GOT3 (cell line): Measurements from ENCODE around the gene ZNF778.
"Not testable (repeated sequence)": the region's sequence is repeated elsewhere in the genome, so short reads cannot be mapped to it uniquely, and the experiment has no call there.

Experiments used
- DNase-seq: peaks from one replicate; lab custom pipeline; 2025; ENCODE audit warnings: mixed read lengths; lab: John Stamatoyannopoulos, UW

ZNF778 gene

GRCh38 chr16:89257281-89257731 lies 39.8 kb downstream of the ZNF778 start:
- no peak for DNase-seq

DNA sequence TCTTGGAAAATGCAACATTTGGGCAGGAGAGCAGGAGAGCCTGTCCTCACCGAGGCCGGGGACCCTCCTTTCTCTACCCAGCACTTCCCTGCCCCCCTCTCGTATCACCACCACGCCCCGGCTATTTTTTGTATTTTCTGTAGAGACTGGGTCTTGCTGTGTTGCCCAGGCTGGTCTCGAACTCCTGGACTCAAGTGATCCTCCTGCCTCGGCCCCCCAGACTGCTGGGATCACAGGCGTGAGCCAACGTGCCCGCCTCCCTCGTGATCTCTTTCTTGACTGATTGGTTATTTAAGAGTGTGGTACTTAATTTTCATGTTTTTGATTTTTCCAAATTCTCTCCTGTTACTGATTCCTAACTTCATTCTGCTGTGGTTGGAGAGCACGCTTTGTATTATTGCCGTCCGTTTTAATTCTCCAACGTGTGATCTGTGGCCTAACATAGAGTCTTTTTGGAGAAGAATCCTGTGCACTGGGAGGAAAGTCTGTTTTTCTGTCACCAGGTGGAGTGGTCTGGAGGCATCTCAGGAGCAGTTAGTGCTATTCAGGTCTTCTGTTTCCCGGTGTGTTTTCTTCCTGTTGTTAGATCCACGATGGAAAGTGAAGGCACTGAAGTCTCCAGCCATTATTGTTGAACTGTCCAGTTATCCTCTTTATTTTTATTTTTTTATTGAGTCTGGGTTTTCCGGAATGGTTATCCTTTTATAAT lies 40.4 kb downstream of the ZNF778 start:
- DNase-seq, result no peak

DNA sequence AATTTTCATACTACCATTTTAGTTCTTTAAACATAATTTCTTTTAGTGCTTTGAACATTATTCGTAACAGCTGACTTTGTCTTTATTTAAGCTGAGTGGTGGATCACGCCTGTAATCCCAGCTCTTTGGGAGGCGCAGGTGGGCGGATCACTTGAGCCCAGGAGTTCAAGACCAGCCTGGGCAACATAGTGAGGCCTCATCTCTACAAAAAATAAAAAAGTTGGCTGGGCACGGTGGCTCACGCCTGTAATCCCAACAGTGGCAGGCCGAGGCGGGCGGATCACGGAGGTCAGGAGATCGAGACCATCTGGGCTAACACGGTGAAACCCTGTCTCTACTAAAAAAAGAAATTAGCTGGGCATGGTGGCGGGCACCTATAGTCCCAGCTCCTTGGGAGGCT lies 42.4 kb downstream of the ZNF778 start:
- not testable (repeated sequence) for DNase-seq

GRCh38 chr16:89261691-89262563 lies 44.4 kb downstream of the ZNF778 start:
- DNase-seq, result no peak

- no peak for DNase-seq
Observed at GRCh38 chr16:89264800-89265550, 47.5 kb downstream of the ZNF778 start.

DNA sequence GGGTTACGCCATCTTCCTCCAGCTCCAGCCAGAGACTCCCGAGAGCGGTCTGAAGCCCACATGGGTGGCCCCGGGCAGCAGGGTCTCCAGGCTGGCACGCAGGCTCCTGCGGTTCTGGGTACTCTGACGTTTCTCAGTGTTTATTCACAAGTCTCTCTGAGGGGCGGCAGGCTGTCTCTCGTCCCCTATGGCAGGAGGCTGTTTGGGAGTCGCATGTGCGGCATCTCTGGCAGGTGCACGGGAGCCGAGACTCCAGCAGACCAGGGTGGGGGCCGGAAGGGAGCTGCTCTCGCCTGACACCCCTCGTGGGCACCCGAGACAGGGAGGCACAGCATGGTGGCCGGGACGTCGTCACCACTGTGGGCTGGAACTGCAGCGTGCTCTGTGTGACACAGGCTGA lies 48.1 kb downstream of the ZNF778 start:
- DNase-seq, result no peak

GRCh38 chr16:89266521-89267134 lies 49.1 kb downstream of the ZNF778 start:
- DNase-seq, result no peak

DNA sequence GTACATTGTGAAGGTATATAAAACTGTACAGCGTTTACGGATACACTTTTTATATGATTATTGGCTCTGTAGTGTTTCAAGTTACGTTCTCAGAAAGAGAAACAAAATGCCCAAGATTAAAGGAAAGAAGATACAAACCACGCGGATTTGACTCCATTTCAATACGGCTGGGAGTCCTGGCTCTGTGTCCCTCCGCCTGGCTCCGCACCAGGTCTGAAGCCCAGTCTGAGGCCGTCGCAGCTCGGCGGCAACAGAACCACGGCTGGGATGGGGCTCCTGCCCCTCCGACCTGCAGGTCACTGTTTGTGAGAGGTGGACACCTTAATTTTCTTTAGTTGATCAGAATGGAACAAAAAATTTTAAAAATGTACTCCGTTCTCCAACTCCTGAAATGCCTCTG lies 50.2 kb downstream of the ZNF778 start:
- not testable (repeated sequence) for DNase-seq

DNA sequence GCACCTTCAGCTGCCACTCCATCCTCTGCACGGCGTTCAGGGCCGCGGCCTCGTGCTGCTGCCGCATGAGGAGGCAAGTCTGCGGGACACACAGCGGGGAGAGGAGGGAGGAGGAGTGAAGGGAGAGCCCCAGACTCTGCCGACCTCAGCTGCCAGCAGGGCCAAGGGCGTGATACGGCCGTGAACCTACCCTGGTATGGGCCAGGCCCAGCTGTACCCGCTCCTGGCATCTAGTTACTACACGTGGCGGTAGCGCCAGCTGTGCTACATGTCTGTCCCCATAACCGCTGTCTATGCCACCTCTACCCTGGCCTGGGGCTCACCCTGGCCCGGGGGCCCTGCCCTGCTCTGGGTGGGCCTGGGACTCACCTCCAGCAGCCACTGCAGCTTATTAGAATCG lies 51.1 kb downstream of the ZNF778 start:
- DNase-seq, result no peak

DNA sequence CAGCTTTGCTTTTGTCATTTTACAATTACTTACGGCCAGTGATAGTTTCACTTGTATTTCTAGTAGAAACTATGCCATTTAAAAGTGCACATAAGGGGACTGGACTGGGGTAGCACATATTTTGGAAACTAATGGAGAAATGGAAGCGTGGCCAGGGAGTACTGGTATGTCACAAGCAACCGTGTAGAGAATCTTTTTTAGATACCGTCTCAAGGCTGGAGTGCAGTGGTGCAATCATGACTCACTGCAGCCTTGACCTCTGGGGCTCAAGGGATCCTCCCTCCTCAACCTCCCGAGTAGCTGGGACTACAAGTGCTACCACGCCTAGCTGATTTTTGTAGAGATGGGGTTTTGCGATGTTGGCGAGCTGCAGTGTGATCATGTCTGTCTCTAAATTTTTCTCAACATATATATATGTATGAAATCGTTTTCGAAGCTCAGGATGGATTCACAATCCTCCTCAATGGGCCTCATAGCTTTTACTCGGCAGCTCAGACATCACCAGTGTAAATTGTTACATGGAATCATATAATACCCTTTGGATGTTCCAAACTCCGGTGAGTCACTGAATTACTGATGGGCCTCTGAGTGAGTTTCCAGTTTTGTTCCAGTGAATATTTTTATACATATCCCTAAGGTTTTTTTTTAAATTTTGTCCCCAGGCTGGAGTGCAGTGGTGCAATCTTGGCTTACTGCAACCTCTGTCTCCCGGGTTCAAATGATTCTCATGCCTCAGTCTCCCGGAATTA lies 51.7 kb downstream of the ZNF778 start:
- no peak for DNase-seq

DNA sequence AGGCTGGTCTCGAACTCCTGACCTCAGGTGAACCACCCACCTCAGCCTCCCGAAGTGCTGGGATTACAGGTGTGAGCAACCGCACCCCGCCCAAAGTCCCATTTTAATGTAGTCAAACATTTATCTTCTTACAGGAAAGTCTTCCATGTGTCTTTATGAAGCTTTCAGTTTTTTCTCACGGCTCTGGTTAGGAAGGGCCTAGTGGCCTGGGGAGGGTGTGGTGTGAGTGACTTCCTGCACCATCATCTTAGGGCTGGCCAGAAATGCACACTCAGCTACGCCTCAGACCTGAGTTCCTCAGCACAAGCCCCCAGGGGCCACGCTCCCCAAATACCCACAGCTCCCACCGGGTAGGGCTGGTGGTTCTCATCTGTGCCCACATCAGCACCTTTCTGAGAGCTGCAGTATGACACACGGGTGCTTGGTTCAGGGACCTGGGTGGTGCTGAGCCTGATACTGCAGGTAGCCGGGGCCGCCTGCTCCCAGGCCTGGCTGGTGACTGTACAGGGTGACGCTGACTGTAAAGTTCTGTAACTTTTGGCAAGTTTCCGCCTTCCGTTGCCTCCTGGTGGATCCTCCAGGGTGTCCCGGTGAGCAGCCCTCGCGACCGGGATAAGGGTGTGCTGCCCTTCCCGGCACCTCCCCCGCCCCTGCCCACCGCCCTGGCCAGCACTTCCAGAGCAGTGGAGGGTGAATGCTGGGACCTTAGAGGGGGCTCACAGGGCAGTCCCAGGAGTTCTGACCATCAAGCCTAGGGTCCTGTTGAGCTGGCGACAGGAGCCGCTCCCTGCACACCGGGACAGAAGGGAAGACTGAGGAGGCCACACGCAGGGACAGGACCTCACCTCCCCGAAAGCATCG lies 52.5 kb downstream of the ZNF778 start:
- no peak for DNase-seq

GRCh38 chr16:89270666-89271345 lies 53.3 kb downstream of the ZNF778 start:
- DNase-seq, result no peak

GRCh38 chr16:89272631-89273030 lies 55.1 kb downstream of the ZNF778 start:
- no peak for DNase-seq

- no peak for DNase-seq
Observed at GRCh38 chr16:89273741-89274472, 56.4 kb downstream of the ZNF778 start.

DNA sequence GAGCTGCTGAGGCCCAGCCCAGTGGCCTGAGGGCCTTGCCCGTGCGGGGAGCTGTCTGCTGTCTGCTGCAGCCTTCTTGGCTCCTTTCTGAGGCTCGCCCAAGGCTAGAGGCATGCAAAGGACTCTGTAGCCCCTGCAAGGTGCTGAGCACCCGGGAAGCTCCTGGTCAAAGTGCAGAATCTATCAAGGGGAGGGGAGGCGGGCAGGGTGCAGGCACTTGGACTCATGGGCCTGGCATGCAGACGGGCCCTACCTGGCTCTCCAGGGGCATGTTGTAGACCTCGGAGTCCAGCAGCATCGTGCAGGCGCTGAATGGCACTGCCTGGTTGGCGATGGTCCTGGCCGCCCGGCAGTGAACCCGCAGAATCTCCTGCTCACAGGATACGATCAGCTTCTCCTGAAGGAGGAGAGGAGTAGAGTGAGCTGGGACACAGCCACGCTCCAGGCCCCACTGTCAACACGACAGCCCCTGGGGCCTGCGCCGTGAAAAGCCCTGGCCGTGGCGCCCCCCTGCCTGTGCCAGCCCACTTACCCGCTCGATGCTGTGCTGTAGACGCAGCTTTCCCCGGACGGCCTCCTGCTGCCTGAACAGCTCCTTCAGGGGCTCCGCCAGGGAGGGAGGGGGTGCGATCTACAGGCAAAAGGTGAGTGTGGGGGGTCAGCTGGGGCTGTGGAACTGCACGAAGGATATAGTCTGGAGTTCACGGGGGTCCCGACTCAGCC lies 57.2 kb downstream of the ZNF778 start:
- no peak for DNase-seq

- DNase-seq, result no peak
Observed at GRCh38 chr16:89275284-89275584, 57.7 kb downstream of the ZNF778 start.

- no peak for DNase-seq
Observed at GRCh38 chr16:89275837-89276720, 58.6 kb downstream of the ZNF778 start.

- no peak for DNase-seq
Observed at GRCh38 chr16:89277049-89277448, 59.5 kb downstream of the ZNF778 start.
